GM13976 (cell line): ENCODE results near the gene MED15.
"Not testable (repeated sequence)": the region's sequence is repeated elsewhere in the genome, so short reads cannot be mapped to it uniquely, and the experiment has no call there.

Experiments
- DNase-seq: peaks from one replicate; pipeline ENCODE4 v3.0.0; 2012; ENCODE audit warnings: low spot score
- CTCF ChIP-seq: IDR thresholded peaks from 2 replicates; pipeline ENCODE4 v1.5.1; 2012; ENCODE audit warnings: borderline replicate concordance, mild to moderate bottlenecking; ENCODE audit not compliant: insufficient read depth; ENCODE audit errors: extremely low read depth, missing control alignments, control extremely low read depth
- in situ Hi-C: fragments of 300-500 bp; cut with MboI; formaldehyde crosslinking; loops from one replicate; pipeline ENCODE4 v1.12.0; 2022; ENCODE audit warnings: low sequenced_read_pairs, mixed read lengths, inconsistent platforms; ENCODE audit not compliant: unreplicated experiment

The MED15 gene

DNA sequence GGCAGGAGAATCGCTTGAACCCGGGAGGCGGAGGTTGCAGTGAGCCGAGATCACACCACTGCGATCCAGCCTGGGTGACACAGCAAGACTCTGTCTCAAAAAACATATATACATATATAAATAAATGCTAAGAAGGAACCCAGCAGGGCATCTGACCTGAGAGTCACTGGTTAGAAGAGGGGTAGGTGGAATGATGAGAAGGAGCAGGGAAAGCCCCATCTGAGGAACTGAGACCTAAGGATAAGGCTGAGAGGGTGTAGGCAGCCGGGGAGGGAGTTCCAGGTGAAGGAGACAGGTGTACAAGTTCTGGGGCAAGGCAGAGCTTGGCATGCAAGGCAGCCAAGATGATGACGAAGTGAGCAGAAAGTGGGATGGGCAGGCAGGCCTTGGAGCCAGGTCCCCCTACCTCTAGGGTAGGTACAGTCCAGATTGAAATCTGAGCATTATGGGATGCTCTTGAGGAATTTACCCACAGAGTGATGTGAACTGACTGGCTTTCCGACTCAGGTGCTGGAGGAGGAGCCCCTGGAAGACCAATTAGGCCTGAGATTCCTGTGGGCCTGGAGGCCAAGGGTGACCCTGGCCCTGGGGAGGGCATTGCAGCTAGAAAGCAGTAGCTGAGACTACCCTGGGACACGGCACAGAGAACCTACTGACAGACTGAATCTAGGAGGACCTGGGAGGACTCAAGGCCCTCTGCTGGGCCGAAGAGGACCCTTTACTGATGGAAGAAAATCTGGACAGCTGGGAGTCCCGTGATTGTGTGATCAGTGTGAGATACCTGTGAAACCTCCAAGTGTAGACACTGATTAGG is 34.6 kb upstream of the MED15 start:
- in situ Hi-C loops: no loop called here
- DNase-seq: no peak

GRCh38 chr22:20475115-20475436 is 32.3 kb upstream of the MED15 start:
- in situ Hi-C loops: no loop called here
- DNase-seq: no peak
- TF ChIP-seq CTCF: no peak

More for the DNA sequence above, 34.6 kb upstream of the MED15 start:
- TF ChIP-seq CTCF: no peak

DNA sequence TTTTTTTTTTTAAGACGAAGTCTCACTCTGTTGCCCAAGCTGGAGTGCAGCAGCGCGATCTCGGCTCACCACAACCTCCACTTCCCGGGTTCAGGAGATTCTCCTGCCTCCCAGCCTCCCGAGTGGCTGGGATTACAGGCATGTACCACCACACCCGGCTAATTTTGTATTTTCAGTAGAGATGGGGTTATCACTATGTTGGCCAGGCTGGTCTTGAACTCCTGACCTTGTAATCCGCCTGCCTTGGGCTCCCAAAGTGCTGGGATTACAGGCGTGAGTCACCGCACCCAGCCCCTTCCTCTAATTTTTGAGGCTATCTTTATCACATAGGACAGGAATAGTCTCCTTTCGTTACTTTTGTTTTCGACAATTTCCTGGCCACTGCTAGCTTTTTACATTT is 31.8 kb upstream of the MED15 start:
- in situ Hi-C loops, DNase-seq: not testable (repeated sequence)

DNA sequence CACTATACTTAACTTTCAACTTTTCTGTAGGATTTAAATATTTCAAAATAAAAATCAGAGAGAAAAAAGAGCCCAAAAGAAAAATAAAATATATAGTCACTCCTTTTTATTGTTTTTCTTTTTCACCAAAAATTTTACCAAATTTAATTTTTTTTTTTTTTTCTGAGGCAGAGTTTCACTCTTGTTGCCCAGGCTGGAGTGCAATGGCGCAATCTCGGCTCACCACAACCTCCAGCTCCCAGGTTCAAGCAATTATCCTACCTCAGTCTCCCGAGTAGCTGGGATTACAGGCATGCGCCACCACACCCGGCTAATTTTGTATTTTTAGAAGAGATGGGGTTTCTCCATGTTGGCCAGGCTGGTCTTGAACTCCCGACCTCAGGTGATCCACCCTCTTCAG is 29.4 kb upstream of the MED15 start:
- in situ Hi-C loops: not testable (repeated sequence)

GRCh38 chr22:20479612-20480196 is 27.7 kb upstream of the MED15 start:
- TF ChIP-seq CTCF: no peak
- no peak for DNase-seq
- in situ Hi-C loops: no loop called here

More for the DNA sequence above, 29.4 kb upstream of the MED15 start:
- not testable (repeated sequence) for DNase-seq

DNA sequence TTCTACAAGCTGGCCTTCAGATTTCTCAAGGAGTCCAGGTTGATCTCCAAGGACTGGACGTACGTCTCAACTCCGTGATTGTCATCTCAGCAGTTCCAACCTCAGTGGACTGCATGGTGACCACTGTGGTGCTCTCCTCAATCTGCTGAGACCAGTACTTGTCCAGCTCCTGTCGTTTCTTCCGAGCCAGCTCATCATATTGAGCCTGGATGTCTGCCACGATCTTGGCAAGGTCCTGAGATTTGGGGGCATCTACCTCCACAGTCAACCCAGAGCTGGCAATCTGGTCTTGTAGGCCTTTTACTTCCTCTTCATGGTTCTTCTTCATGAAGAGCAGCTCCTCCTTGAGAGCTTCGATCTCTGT is 24.3 kb upstream of the MED15 start:
- DNase-seq, in situ Hi-C loops: not testable (repeated sequence)

GRCh38 chr22:20483771-20484170 is 23.6 kb upstream of the MED15 start:
- no peak for DNase-seq
- in situ Hi-C loops: no loop called here
- TF ChIP-seq CTCF: no peak

GRCh38 chr22:20484948-20485683 is 22.3 kb upstream of the MED15 start:
- DNase-seq: no peak
- in situ Hi-C loops: no loop called here
- no peak for TF ChIP-seq CTCF
